IPS-NIHi7 (cell line): Measurements from ENCODE around the gene CHTOP.

Experiments used
- DNase-seq: peaks from one replicate; pipeline ENCODE4 v3.0.0; 2012; ENCODE audit warnings: mixed read lengths; ENCODE audit errors: extremely low spot score

The CHTOP gene

GRCh38 chr1:153685544-153686340 lies 51.9 kb downstream of the CHTOP start:
- DNase-seq, result no peak

GRCh38 chr1:153687346-153688125 lies 53.7 kb downstream of the CHTOP start:
- no peak for DNase-seq

DNA sequence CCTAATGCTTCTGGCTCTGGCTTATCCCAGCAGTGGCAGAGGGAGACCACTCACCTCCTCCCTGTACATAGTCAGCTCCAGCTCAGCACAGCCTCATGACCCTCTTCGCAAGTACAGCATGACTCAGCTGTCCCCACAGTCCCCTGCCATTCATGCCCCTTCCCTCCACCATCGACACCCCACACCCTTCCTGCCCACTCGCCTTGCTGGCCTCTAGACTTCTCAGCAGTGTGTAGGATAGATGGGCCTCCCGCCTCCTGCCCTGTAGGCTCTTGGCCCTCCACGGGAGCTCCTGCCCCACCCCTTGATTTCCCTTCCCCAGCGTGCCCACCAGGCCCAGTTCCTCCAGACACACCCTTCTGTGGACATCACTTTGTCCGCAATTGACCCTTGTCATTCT lies 54.4 kb downstream of the CHTOP start:
- no peak for DNase-seq

DNA sequence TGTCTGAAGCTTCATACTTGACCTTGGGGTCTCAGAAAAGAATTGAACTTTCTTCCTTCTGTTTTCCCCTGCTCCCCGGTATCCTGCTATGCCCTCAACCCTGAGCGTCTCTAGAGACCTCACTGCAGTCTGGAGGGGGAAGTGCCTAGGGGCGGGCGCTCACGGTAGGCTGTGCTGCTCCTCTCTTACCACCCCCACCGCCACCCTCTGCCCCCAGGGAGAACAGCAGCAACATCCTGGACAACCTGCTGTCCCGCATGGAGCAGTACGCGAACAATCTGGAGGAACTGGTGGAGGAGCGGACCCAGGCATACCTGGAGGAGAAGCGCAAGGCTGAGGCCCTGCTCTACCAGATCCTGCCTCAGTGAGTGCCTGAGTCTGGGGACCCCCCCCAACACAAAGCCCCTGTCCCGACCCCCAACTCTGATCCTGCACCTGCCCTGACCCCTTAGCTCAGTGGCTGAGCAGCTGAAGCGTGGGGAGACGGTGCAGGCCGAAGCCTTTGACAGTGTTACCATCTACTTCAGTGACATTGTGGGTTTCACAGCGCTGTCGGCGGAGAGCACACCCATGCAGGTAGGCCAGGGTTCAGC lies 55.0 kb downstream of the CHTOP start:
- DNase-seq, result no peak

DNA sequence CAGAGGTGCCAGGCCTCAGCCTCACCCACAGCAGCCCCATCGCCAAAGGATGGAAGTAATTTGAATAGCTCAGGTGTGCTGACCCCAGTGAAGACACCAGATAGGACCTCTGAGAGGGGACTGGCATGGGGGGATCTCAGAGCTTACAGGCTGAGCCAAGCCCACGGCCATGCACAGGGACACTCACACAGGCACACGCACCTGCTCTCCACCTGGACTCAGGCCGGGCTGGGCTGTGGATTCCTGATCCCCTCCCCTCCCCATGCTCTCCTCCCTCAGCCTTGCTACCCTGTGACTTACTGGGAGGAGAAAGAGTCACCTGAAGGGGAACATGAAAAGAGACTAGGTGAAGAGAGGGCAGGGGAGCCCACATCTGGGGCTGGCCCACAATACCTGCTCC lies 59.6 kb downstream of the CHTOP start:
- no peak for DNase-seq
